GM20431 (cell line): ENCODE measurements around the gene PCK2.

Experiments
- in situ Hi-C: fragments of 300-500 bp; cut with MseI, MboI; formaldehyde crosslinking; loops from one replicate; pipeline ENCODE4 v1.15.0; 2020; ENCODE audit warnings: low sequenced_read_pairs; ENCODE audit not compliant: unreplicated experiment

Gene PCK2

GRCh38 chr14:24132061-24132685, 38.1 kb downstream of the PCK2 start:
- in situ Hi-C loops, result no loop called here

- in situ Hi-C loops, result no loop called here
These were observed 38.9 kb downstream of the PCK2 start for GRCh38 chr14:24132976-24133375.

- in situ Hi-C loops, result no loop called here
These were observed 39.6 kb downstream of the PCK2 start for GRCh38 chr14:24133735-24134134.

- in situ Hi-C loops, result no loop called here
These were observed 41.4 kb downstream of the PCK2 start for GRCh38 chr14:24135584-24135833.

GRCh38 chr14:24135834-24136683, 41.9 kb downstream of the PCK2 start, which contains the start of gene PSME1:
Gene PSME1 (plus strand): TSS chr14:24136194. CDS start chr14:24136263, 69 bp downstream.
- in situ Hi-C loops, result no loop called here

GRCh38 chr14:24136684-24137528, 42.8 kb downstream of the PCK2 start:
- in situ Hi-C loops, result no loop called here

GRCh38 chr14:24137529-24138395, 43.7 kb downstream of the PCK2 start:
- in situ Hi-C loops, result no loop called here

GRCh38 chr14:24138396-24139271, 44.5 kb downstream of the PCK2 start:
- in situ Hi-C loops, result no loop called here

GRCh38 chr14:24139272-24139934, 45.3 kb downstream of the PCK2 start:
- in situ Hi-C loops, result no loop called here

- in situ Hi-C loops, result no loop called here
These were observed 47.2 kb downstream of the PCK2 start, which contains the start of gene EMC9 for GRCh38 chr14:24141097-24141880. Gene EMC9 (minus strand): TSS chr14:24141591. CDS start chr14:24141304, 287 bp downstream.

GRCh38 chr14:24143511-24143910, 49.4 kb downstream of the PCK2 start:
- in situ Hi-C loops, result no loop called here

- in situ Hi-C loops, result no loop called here
These were observed 50.3 kb downstream of the PCK2 start for GRCh38 chr14:24144451-24144850.

GRCh38 chr14:24145219-24145618, 51.1 kb downstream of the PCK2 start:
- in situ Hi-C loops, result no loop called here

- in situ Hi-C loops, result no loop called here
These were observed 51.8 kb downstream of the PCK2 start for GRCh38 chr14:24145690-24146452.

GRCh38 chr14:24146453-24146977, 52.4 kb downstream of the PCK2 start, which contains the start of gene PSME2:
Gene PSME2 (minus strand): TSS chr14:24146610. CDS start chr14:24146581, 29 bp downstream.
- in situ Hi-C loops, result no loop called here

GRCh38 chr14:24146978-24147760, 53.1 kb downstream of the PCK2 start, which contains the start of gene RNF31:
Gene RNF31 (plus strand): TSS chr14:24147498. CDS start chr14:24147699, 201 bp downstream.
- in situ Hi-C loops, result no loop called here
